GM20431 (cell line): Measurements from ENCODE around the gene NRM.

ENCODE experiments used
- in situ Hi-C: fragments of 300-500 bp; cut with MseI, MboI; formaldehyde crosslinking; loops from one replicate; pipeline ENCODE4 v1.15.0; 2020; ENCODE audit warnings: low sequenced_read_pairs; ENCODE audit not compliant: unreplicated experiment

NRM gene

DNA sequence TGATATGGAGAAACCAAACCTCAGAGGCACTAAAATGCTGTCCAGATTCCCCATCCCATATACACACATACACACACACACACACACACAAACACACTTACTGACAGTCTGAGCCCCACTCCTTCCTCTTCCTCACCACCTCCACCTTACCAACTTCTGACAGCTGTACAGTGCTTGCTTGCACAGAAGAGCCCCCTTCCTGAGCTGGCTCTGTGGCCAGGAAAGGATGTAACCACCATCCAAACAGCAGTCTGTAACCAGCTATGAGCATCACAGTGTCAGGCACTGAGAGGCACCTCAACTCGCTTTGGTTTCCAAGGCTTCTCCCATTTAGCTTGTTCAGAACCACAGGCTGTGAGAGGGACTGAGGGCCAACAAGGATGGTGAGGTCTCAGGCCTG is 49.7 kb downstream of the NRM start:
- in situ Hi-C loops = no loop called here

DNA sequence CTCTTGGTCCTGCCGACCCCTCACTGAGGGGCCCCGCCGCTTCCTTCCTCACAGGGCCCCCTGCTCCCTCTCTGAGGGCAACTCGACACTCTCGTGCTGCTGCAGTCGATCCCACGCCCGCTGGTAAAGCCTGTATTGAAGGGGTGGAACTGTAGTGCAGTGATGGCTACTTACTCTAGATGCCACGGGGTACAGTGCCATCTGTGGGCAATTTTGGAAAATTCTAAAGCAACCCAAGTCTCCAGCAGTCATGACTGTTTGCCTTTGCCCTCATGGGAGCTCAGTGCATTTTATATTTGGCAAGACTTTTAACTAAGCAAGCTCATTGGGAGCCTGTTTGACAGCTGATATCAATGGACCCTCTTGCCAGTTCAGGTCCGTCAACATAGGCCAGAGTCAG is 50.3 kb downstream of the NRM start:
- in situ Hi-C loops = no loop called here
